Regular cardiac myocyte (primary cell): Measurements from ENCODE around the gene GPR4. TPM values are rescaled to one million over a fixed set of nuclear protein-coding genes. Genes with fewer than 3 reads are reported as not detected.

ENCODE experiments used
- total RNA-seq: library from RNA; depleted of rRNA; stranded (reverse); fragments of >200 nt; gene quantifications from 2 replicates; pipeline ENCODE4 v1.2.3, GENCODE V29; 2014

Gene GPR4
- 0.28 and 0.96 TPM in 2 replicates for total RNA-seq

DNA sequence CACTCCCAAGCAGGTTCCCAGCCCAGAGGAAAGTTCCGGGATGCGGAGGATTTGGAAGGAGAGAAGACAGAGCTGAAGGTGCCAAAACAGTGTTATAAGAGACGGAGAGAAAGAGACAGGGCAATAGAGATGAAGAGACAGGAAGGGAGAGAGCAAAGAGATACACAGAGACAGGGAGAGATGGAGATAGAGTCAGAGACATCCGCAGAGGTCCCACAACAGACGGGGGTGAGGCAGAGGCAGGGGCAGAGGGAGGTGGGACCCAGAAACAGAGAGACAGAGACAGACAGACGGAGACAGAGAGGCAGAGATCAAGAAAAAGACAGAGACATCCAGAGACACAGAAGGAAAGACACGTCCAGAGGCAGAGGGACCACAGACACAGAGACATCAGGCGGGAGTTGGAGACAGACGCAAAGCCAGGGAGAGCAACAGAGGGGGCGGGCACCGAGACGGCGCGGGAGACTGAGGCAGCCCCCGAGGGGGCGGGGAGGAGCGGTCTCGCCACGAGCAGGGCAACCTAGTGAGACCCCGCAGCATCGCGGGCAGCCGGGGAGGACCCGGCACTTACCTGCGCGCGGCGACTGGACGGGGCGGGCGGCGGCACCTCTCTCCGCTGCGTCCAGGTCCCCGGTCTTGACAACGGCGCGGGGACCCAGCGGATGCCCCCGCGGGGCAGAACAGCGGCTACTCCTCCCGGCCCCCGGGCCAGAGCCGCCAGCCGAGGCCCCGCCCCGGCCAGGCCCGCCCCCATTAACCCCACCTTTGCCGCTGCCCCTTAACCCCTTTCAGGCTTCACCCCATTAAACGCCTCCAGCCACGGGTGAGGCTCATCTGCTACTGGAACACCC is at the start of gene GPR4:
Gene GPR4, minus strand, starts transcription at position 689 of the 851 bp plus-strand sequence. CDS start 10,346 bp downstream, outside the sequence.

DNA sequence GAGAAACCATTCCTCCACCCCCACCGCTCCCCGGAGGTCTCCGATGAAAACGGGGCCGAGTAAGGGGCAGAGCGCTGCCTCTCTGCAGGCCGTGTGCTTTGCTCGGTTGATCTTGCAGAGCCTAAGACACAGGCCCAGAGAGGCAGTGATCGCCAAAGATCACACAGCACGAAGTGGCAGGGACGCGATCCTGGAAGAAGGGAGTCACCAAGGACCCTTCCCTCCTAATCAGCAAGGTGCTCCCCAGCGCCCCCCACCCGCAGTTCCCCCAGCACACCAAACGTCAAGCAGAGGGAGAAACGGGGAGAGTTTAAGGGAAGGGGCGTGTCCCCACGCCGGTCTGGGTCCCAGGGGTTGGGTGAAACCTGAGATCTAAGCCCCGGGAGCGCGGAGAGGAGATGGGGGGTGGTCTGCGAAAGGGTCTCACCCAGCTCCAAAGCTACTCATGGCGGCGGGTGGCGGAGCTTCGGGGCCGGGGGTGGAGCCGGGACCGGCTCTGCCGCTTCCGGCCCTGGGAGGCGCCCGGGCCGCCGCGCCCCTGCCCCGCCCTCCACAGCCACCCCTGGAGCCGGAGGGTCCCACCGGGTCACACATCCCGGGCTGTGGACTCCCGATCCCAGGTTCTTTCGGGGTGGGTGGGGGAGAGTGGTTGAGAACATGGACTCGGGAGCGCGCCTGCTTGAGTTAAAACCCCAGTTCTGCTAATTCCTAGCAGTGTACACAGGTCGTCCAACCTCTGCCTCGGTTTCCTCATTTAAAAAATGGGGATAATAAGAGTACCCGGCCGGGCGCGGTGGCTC is 37.1 kb upstream of the GPR4 start, which contains the start of gene EML2:
Gene EML2, minus strand, starts transcription at position 468 of the 800 bp plus-strand sequence. Its CDS starts 21 bp downstream, at position 447.

DNA sequence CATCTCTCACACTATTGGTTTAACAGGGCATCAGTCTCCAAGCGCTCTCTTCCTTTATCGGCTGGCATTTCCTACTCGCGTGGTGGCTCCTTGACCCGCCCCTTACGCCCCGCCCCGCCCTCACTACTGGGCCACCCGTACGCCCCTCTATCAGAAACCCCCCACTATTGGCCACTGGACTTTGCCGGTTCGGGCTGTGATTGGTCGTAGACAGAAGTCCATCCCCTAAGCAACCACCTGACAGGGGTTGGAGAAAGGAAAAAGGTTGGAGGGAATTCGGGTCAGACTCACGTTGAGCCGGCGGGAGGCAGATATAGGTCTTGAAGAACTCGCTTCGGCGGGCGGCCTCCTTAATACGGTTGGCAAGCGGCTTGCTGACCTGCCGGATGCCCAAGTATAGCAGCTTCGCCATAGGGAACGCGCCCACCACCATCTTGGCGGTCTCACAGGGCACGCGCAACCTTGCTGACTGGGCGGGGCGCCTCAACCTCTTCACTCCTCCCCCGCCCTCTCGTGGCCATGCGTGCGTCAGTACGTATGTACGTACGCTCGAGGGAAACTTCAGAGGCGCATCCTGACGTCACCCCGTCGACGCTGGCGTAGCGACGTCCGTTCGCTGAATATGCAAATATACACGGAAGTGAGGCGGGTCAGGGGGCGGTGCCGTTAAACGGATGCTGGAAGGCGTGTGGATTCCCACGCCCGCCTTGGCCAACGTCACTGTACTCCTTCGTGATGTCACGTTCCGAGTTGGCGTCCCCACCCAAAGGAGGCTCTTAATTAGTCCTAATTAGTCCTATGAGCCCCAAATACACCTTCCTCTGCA is 17.5 kb downstream of the GPR4 start, which contains the start of gene OPA3:
Gene OPA3, minus strand, starts transcription at position 471 of the 826 bp plus-strand sequence. Its CDS starts 38 bp downstream, at position 433.

Other genes starting within 250 kb of the GPR4 start
- 28.5 and 50.2 TPM in 2 replicates for gene ERCC2, start 231.6 kb downstream of the GPR4 start, total RNA-seq
- gene PPP1R13L, start 197.1 kb downstream of the GPR4 start, total RNA-seq = 1.7 and 6.5 TPM in 2 replicates
- 12.4 and 29.9 TPM in 2 replicates for gene POLR1G, start 195.6 kb downstream of the GPR4 start, total RNA-seq
- 78.6 and 164 TPM in 2 replicates for gene ERCC1, start 178.3 kb downstream of the GPR4 start, total RNA-seq
- gene FOSB, start 134.2 kb downstream of the GPR4 start, total RNA-seq = 4.6 and 9.9 TPM in 2 replicates
- 3.8 and 4.2 TPM in 2 replicates for gene RTN2, start 105.2 kb downstream of the GPR4 start, total RNA-seq
- 0.96 and 2.3 TPM in 2 replicates for gene PPM1N, start 103.8 kb downstream of the GPR4 start, total RNA-seq
- 56.4 and 112 TPM in 2 replicates for gene VASP, start 94.7 kb downstream of the GPR4 start, total RNA-seq
- 4.2 and 5.2 TPM in 2 replicates for gene OPA3, start 17.4 kb downstream of the GPR4 start, total RNA-seq
- 66.8 and 101 TPM in 2 replicates for gene EML2, start 37.2 kb upstream of the GPR4 start, total RNA-seq
- 0.28 and 0.38 TPM in 2 replicates for gene GIPR, start 66.0 kb upstream of the GPR4 start, total RNA-seq
- gene SNRPD2, start 89.7 kb upstream of the GPR4 start, total RNA-seq = 288 and 449 TPM in 2 replicates
- 31.2 and 32.1 TPM in 2 replicates for gene QPCTL, start 90.5 kb upstream of the GPR4 start, total RNA-seq
- gene FBXO46, start 128.7 kb upstream of the GPR4 start, total RNA-seq = 3.4 and 5.8 TPM in 2 replicates
- not detected in 2 replicates for gene MEIOSIN, start 131.2 kb upstream of the GPR4 start, total RNA-seq
- gene SIX5, start 167.0 kb upstream of the GPR4 start, total RNA-seq = 8.1 and 11.3 TPM in 2 replicates
- gene DMPK, start 180.3 kb upstream of the GPR4 start, total RNA-seq = 15.0 and 48.2 TPM in 2 replicates
- 27.8 and 29.0 TPM in 2 replicates for gene DMWD, start 190.6 kb upstream of the GPR4 start, total RNA-seq
- under 0.01 and 0.28 TPM in 2 replicates for gene RSPH6A, start 213.1 kb upstream of the GPR4 start, total RNA-seq